ENCODE data around the gene SLC39A5. TPM values are rescaled to one million over a fixed set of nuclear protein-coding genes. Genes with fewer than 3 reads are reported as not detected.
A peak's percentile ranks its signal among the peaks of the same experiment; 100 is the strongest.
"Not testable (repeated sequence)": the region's sequence is repeated elsewhere in the genome, so short reads cannot be mapped to it uniquely, and the experiment has no call there.

The SLC39A5 gene
- total RNA-seq, 3 donors from 2014 or later: 0.98 TPM; not detected in 2

DNA sequence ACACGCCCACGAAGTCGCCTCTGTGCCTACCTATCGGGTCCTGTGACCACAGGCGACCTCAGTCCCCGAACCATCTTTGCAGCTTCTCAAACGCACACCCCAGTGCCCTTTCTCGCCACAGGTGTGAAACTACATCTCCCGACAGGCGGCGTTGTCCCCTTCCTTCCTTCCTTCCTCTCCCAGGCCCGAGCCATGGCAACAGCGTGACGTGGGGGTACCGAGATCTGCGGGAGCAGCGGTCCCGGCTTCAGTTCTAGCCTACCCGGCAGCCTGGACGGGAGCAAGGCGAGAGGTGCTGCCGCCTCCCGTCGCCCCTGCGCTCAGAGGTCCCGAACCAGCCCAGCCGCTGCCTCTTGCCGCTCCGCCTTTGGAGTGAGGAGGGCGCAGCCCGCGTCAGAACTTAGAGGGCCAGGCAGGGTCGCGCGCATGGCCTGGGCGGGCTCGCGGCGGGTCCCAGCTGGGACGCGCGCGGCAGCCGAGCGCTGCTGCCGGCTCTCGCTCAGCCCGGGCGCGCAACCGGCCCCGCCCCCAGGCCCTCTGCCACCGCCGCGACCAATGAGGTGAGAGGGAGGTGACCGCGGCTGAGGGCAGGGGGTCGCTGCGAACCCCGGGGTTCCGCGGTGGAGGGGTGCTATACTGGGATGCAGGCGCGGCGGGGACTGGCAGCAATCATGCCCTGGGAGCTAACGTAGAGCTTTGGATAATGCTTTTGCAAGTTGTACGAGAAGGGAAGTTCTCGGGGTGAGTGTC lies 37.0 kb downstream of the SLC39A5 start, which contains the start of gene COQ10A:
COQ10A (plus strand) TSS at position 250 of the 750 bp plus-strand sequence; CDS start at position 427, 177 bp downstream.
- no peaks in the 10 kb centered on the region for H3K9me3 ChIP-seq
- H3K36me3 ChIP-seq: no peaks in the 10 kb centered on the region
- peak within 1 kb of the TSS; percentile 59 to 81 (median 75) for H3K4me3 ChIP-seq
- DNase-seq (ENCODE audit: low spot score in 2 of 2): peak; percentile 86
- H3K27me3 ChIP-seq: no peaks in the 10 kb centered on the region
- no peak for TF ChIP-seq POLR2A (IDR thresholded peaks at IDR 0.05)
- TF ChIP-seq POLR2AphosphoS5 (IDR thresholded peaks at IDR 0.05): peak; percentile 69 to 81 (median 77)
- TF ChIP-seq, protein P1, sequence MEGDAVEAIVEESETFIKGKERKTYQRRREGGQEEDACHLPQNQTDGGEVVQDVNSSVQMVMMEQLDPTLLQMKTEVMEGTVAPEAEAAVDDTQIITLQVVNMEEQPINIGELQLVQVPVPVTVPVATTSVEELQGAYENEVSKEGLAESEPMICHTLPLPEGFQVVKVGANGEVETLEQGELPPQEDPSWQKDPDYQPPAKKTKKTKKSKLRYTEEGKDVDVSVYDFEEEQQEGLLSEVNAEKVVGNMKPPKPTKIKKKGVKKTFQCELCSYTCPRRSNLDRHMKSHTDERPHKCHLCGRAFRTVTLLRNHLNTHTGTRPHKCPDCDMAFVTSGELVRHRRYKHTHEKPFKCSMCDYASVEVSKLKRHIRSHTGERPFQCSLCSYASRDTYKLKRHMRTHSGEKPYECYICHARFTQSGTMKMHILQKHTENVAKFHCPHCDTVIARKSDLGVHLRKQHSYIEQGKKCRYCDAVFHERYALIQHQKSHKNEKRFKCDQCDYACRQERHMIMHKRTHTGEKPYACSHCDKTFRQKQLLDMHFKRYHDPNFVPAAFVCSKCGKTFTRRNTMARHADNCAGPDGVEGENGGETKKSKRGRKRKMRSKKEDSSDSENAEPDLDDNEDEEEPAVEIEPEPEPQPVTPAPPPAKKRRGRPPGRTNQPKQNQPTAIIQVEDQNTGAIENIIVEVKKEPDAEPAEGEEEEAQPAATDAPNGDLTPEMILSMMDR (IDR thresholded peaks at IDR 0.05): peak; percentile 61 to 88 (median 73)
- peak within 1 kb of the TSS; percentile 96 for H3K27ac ChIP-seq
- peaks cover 0 to 3% of the 10 kb centered on the region in 2 donors for H3K4me1 ChIP-seq
- intact Hi-C loops (cut with DNase I; ENCODE audit: low total_unique reads): no loop called here

DNA sequence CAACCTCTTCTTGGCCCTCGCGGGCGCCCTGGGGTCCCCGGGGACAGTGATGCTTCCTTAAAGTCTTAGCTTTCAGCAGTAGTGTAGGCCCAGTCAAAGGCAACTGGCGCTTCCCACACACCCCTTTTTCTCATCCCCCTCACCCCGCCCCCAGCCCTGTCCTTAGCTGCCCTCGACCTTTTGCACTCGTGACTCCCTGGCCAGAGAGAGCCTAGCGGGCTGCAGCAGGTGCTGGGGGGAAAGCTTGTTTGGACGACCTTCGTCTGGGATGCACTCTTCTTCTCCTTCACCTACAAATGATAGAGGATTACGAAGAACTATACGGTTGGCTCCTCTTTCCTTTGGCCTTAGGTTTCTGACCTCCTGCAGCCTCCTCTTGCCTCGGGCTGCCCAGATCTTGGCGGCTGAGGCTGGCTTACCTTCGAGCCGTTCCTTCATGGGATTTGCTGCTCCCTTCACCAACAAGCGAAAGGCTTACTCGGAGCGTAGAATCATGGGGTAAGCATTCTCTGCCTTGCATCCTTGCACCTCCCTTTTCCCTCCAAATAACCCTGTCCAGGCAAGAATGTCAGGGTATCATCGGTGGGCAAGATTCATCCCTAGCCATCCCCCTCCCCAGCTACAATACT lies 37.7 kb downstream of the SLC39A5 start:
- H3K4me3 ChIP-seq: peak overlapping the region; percentile 59 to 81 (median 75)
- no peak for DNase-seq (ENCODE audit: low spot score in 2 of 2)
- H3K4me1 ChIP-seq: peaks cover 0 to 3% of the 10 kb centered on the region in 2 donors
- intact Hi-C loops (cut with DNase I; ENCODE audit: low total_unique reads): no loop called here
- TF ChIP-seq POLR2A (IDR thresholded peaks at IDR 0.05): no peak
- TF ChIP-seq, protein P1 (IDR thresholded peaks at IDR 0.05): no peak
- H3K27ac ChIP-seq: peak overlapping the region; percentile 96
- no peaks in the 10 kb centered on the region for H3K36me3 ChIP-seq
- H3K9me3 ChIP-seq: no peaks in the 10 kb centered on the region
- H3K27me3 ChIP-seq: no peaks in the 10 kb centered on the region

DNA sequence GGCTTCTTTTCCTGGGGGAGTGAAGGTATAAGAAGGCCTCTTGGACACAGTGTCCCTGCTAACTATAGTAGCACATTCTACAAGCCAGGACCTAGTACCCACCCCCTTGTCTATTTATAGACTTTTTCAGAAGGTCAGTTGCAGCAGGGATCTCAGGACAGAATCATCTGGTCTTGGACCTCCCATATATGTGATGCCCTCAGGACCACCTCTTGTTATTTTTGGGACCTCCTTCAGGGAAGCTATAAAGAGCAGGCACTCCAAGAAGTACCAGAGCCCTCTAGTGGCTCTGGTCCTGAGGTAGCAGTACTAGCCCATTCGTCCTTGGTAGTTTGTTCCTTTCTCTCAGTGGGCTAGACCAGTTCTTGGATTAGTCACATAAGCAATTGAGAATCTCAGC lies 41.2 kb downstream of the SLC39A5 start:
- DNase-seq (ENCODE audit: low spot score in 2 of 2): no peak
- no peak overlapping the region for H3K4me3 ChIP-seq

DNA sequence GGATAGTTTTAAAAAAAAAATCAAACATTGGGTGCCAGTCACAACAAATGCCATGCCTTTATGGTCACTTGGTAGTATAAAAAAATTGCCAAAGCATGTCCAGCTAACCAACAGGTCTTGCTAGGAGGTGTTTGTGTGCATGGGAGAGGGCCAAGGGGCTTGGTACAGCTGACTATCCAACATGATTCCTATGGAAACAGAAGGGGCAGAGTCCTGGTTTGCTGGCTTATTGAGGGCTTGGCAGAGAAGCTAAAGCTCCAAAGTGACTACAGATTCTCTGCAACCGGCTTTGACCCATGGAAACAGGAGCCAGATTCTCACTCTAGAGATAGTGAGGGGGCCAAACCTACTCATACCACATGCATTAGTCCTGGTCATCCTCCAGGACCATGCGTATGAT lies 42.6 kb downstream of the SLC39A5 start:
- H3K4me3 ChIP-seq; H3K27me3 ChIP-seq; H3K36me3 ChIP-seq; H3K27ac ChIP-seq; DNase-seq (ENCODE audit: low spot score in 2 of 2); H3K4me1 ChIP-seq; H3K9me3 ChIP-seq: not testable (repeated sequence)
- intact Hi-C loops (cut with DNase I; ENCODE audit: low total_unique reads): loop anchor here (5.0 kb wide), 1 partner anchor 910 kb away; no protein-coding TSS in a partner anchor

More for the DNA sequence above, 41.2 kb downstream of the SLC39A5 start:
- Histone ChIP-seq H3K36me3 (no peaks in the 10 kb centered on the region), H3K27ac (no peak overlapping the region), H3K9me3 (no peaks in the 10 kb centered on the region), H3K4me1 (peaks cover 0 to 3% of the 10 kb centered on the region in 2 donors), H3K27me3 (no peaks in the 10 kb centered on the region)
- TF ChIP-seq, protein P1 (IDR thresholded peaks at IDR 0.05): no peak
- TF ChIP-seq POLR2A (IDR thresholded peaks at IDR 0.05): no peak
- TF ChIP-seq POLR2AphosphoS5 (IDR thresholded peaks at IDR 0.05): no peak
- intact Hi-C loops (cut with DNase I; ENCODE audit: low total_unique reads): loop anchor here (5.0 kb wide), 1 partner anchor 911 kb away; no protein-coding TSS in a partner anchor

DNA sequence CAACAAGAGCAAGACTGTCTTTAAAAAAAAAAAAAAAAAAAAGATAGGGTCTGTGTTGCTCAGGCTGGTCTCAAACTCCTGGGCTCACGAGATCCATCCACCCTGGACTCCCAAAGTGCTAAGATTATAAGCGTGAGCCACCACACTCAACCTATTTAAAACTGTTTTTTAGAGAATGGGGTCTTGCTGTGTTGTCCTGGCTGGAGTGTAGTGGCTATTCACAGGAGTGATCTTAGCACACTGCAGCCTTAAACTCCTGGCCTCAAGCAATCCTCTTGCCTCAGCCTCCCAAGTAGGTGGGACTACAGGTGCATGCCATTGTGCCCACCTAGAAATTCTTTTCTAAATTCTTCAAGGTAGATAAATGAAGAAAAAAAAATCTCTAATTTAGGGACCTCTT lies 44.4 kb downstream of the SLC39A5 start:
- H3K4me3 ChIP-seq: no peak overlapping the region
- no peaks in the 10 kb centered on the region for H3K36me3 ChIP-seq
- intact Hi-C loops (cut with DNase I; ENCODE audit: low total_unique reads): loop anchor here (5.0 kb wide), 1 partner anchor 908 kb away; no protein-coding TSS in a partner anchor
- no peak for DNase-seq (ENCODE audit: low spot score in 2 of 2)
- H3K4me1 ChIP-seq: no peaks in the 10 kb centered on the region
- no peaks in the 10 kb centered on the region for H3K9me3 ChIP-seq
- no peak for TF ChIP-seq POLR2A (IDR thresholded peaks at IDR 0.05)
- TF ChIP-seq, protein P1 (IDR thresholded peaks at IDR 0.05): no peak
- no peak for TF ChIP-seq POLR2AphosphoS5 (IDR thresholded peaks at IDR 0.05)
- no peaks in the 10 kb centered on the region for H3K27me3 ChIP-seq
- no peak overlapping the region for H3K27ac ChIP-seq

Measured in breast epithelium (tissue), 4 donors.